Stimulated activated CD4-positive, alpha-beta T cell treated with anti-CD3 and anti-CD28 coated beads, TNF-alpha, amount 100 ng/mL, for 1 hour (primary cell): ENCODE measurements around the gene VENTX.

Experiments
- DNase-seq, 3 donors: peaks; one replicate each; pipeline ENCODE4 v3.0.0-alpha.2; 2020; ENCODE audit warnings: low read depth in 3 of 3, low spot score in 1 of 3

The VENTX gene

GRCh38 chr10:133235265-133235855 is 2.3 kb upstream of the VENTX start:
- DNase-seq: no peak

- no peak for DNase-seq
Measured at GRCh38 chr10:133235932-133236331, 1.7 kb upstream of the VENTX start.

- DNase-seq: no peak
Measured at GRCh38 chr10:133236401-133237240, 1.0 kb upstream of the VENTX start.

GRCh38 chr10:133237241-133237587 is 441 bp upstream of the VENTX start:
- no peak for DNase-seq

GRCh38 chr10:133238466-133238804 is 780 bp downstream of the VENTX start:
- no peak for DNase-seq

GRCh38 chr10:133239990-133240389 is 2.3 kb downstream of the VENTX start:
- no peak for DNase-seq

- DNase-seq: no peak
Measured at GRCh38 chr10:133241501-133242205, 4.0 kb downstream of the VENTX start.

GRCh38 chr10:133242611-133243356 is 5.1 kb downstream of the VENTX start:
- no peak for DNase-seq

GRCh38 chr10:133243593-133243992 is 5.9 kb downstream of the VENTX start:
- DNase-seq: no peak

GRCh38 chr10:133245439-133246235 is 8.0 kb downstream of the VENTX start:
- DNase-seq: no peak

- no peak for DNase-seq
Measured at GRCh38 chr10:133246236-133246626, 8.6 kb downstream of the VENTX start.

- DNase-seq: no peak
Measured at GRCh38 chr10:133247681-133248333, 10.2 kb downstream of the VENTX start.

GRCh38 chr10:133248334-133248715 is 10.7 kb downstream of the VENTX start:
- DNase-seq: no peak

GRCh38 chr10:133249094-133249780 is 11.6 kb downstream of the VENTX start:
- no peak for DNase-seq

- DNase-seq: no peak
Measured at GRCh38 chr10:133249975-133250754, 12.5 kb downstream of the VENTX start.

GRCh38 chr10:133251388-133252222 is 13.9 kb downstream of the VENTX start:
- no peak for DNase-seq

GRCh38 chr10:133252223-133252552 is 14.5 kb downstream of the VENTX start:
- no peak for DNase-seq

- no peak for DNase-seq
Measured at GRCh38 chr10:133253361-133253955, 15.8 kb downstream of the VENTX start.
